ENCODE measurements around the gene GRK5.

GRK5 gene

DNA sequence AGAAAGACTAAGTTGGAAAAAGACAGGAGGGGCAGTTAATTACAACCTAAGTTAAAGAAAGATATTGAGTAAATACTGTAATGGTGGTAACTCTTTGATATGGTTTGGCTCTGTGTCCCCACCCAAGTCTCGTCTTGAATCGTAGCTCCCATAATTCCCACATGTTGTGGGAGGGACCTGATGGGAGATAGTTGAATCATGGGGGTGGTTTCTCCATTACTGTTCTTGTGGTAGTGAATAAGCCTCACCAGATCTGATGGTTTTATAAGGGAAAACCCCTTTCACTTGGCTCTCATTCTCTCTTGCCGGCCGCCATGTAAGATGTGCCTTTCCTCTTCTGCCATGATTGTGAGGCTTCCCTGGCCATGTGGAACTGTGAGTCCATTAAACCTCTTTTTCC lies 143.8 kb downstream of the GRK5 start:
- peaks cover 2% of the 10 kb centered on the region for H3K4me1 Mint-ChIP-seq
- no peak overlapping the region for H3K4me3 Mint-ChIP-seq
- H3K9me3 Mint-ChIP-seq, result peaks cover 31% of the 10 kb centered on the region
- H3K27ac Mint-ChIP-seq, result no peak overlapping the region
- ATAC-seq (no peak), DNase-seq (no peak)
- no peaks in the 10 kb centered on the region for H3K27me3 Mint-ChIP-seq
- peaks cover 42% of the 10 kb centered on the region for H3K36me3 Mint-ChIP-seq (ENCODE audit: low read depth)

DNA sequence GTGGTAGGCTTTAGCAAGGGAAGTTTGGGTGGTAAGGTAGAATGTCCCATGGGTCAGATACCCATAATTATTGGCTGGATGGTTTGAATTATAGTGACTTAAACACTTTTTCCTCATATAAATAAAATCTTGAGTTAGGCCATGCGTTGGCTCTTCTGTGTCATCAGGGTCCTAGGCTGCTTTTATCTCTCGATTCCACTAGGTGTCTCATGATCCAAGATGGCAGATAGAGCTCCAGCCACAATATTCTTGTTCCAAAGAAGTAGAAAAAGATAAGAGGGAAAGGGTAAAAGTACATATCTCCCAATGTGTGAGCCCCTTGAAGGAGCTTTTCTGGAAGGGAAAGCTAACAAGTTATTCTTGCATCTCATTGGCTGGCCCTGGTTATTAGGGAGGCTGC lies 144.7 kb downstream of the GRK5 start:
- H3K4me1 Mint-ChIP-seq, result peaks cover 2% of the 10 kb centered on the region
- no peaks in the 10 kb centered on the region for H3K27me3 Mint-ChIP-seq
- ATAC-seq (no peak), DNase-seq (no peak)
- H3K27ac Mint-ChIP-seq, result no peak overlapping the region
- H3K36me3 Mint-ChIP-seq (ENCODE audit: low read depth), result peaks cover 50% of the 10 kb centered on the region
- H3K9me3 Mint-ChIP-seq, result peaks cover 40% of the 10 kb centered on the region
- H3K4me3 Mint-ChIP-seq, result no peak overlapping the region

GRCh38 chr10:119352807-119353206 lies 145.4 kb downstream of the GRK5 start:
- H3K4me1 Mint-ChIP-seq, result peaks cover 2% of the 10 kb centered on the region
- H3K27me3 Mint-ChIP-seq, result no peaks in the 10 kb centered on the region
- H3K27ac Mint-ChIP-seq, result no peak overlapping the region
- DNase-seq, result no peak
- peaks cover 49% of the 10 kb centered on the region for H3K36me3 Mint-ChIP-seq (ENCODE audit: low read depth)
- no peak overlapping the region for H3K4me3 Mint-ChIP-seq
- ATAC-seq, result no peak
- H3K9me3 Mint-ChIP-seq, result peaks cover 41% of the 10 kb centered on the region

DNA sequence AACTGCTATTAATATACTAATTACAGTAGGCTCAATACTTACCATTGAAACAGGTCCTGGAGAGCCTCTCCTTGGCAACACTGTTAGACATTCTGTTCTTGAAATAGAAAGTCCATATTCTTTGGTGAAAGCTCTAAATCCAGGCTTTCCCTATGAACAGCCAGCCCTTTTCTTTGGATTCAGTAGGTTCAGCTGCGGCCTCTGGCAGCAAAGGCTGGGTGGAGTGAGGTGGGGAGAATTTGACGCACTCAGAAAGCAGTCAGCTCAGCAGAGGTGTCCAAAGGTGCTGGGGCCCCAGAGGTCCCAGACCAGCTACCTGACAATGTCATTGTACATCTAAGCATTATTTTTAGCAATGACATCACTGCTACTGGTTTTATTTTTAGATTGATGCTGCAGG lies 146.1 kb downstream of the GRK5 start:
- no peak overlapping the region for H3K4me3 Mint-ChIP-seq
- H3K9me3 Mint-ChIP-seq, result peaks cover 41% of the 10 kb centered on the region
- no peaks in the 10 kb centered on the region for H3K27me3 Mint-ChIP-seq
- no peak for ATAC-seq
- no peak for DNase-seq
- peaks cover 49% of the 10 kb centered on the region for H3K36me3 Mint-ChIP-seq (ENCODE audit: low read depth)
- H3K4me1 Mint-ChIP-seq, result peaks cover 2% of the 10 kb centered on the region
- H3K27ac Mint-ChIP-seq, result no peak overlapping the region

- peaks cover 2% of the 10 kb centered on the region for H3K4me1 Mint-ChIP-seq
- no peak overlapping the region for H3K4me3 Mint-ChIP-seq
- DNase-seq (no peak), ATAC-seq (no peak)
- no peak overlapping the region for H3K27ac Mint-ChIP-seq
- no peaks in the 10 kb centered on the region for H3K27me3 Mint-ChIP-seq
- peaks cover 36% of the 10 kb centered on the region for H3K36me3 Mint-ChIP-seq (ENCODE audit: low read depth)
- peaks cover 38% of the 10 kb centered on the region for H3K9me3 Mint-ChIP-seq
Measured at GRCh38 chr10:119355930-119356329, 148.6 kb downstream of the GRK5 start.

DNA sequence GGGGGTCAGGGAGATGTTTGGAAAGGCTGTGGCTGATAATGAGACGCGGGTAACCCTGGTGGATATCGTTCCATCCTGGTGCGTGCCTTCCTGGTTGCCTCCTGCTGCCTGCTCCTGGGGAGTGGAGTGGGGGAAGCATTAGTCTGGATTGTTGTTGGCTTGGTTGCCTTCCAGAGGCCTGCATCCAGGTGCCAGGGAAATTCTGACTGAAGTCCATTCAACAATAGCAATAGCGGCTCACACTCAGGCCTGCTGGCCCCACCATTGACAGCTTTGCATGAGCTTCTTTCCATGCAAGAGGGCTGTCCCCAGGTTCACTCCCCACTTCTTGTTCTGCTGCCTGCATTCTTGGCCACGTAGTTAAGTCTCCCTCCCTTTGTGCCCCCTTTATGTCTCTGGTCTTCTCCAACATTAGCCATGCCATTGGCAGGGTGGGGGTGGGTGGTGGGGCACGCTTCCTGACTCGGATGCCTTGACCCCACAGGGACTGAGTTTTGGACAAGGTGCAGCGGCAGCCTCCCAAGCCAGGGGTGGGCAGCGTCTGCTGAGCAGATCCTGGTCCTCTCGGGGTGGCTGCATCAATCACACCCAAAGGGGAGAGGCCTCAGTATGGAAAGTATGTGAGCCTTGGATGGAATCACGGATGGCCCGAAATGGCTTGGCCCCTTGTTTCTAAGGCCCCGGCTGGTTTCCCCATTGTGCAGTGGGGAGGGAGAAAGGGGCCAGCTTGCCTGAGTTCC lies 150.2 kb downstream of the GRK5 start:
- no peaks in the 10 kb centered on the region for H3K27me3 Mint-ChIP-seq
- H3K36me3 Mint-ChIP-seq (ENCODE audit: low read depth), result peaks cover 22% of the 10 kb centered on the region
- H3K9me3 Mint-ChIP-seq, result peaks cover 24% of the 10 kb centered on the region
- H3K4me3 Mint-ChIP-seq, result no peak overlapping the region
- no peak for DNase-seq
- no peak for ATAC-seq
- no peaks in the 10 kb centered on the region for H3K4me1 Mint-ChIP-seq
- H3K27ac Mint-ChIP-seq, result no peak overlapping the region

DNA sequence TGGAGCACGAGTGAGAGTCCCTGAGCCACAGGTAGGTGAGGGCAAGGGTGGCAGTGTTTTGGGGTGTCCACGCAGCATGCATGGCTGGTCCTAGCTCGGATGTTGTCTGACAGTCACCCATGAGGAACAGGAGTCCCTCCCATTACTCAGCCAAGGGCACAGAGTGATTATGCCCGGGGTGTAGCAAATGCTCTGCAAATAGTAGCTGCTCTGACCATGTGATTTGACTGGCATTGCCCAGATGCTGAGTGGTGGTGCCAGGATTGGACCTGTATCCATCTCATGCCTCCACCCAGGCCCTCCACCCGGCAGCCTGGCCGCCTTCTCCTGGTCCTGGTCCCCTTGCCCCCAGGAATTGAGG lies 150.8 kb downstream of the GRK5 start:
- Mint-ChIP-seq H3K9me3 (peaks cover 21% of the 10 kb centered on the region), H3K27ac (no peak overlapping the region), H3K36me3 (ENCODE audit: low read depth) (peaks cover 19% of the 10 kb centered on the region), H3K4me1 (no peaks in the 10 kb centered on the region), H3K4me3 (no peak overlapping the region), H3K27me3 (no peaks in the 10 kb centered on the region)
- ATAC-seq, result no peak
- no peak for DNase-seq

DNA sequence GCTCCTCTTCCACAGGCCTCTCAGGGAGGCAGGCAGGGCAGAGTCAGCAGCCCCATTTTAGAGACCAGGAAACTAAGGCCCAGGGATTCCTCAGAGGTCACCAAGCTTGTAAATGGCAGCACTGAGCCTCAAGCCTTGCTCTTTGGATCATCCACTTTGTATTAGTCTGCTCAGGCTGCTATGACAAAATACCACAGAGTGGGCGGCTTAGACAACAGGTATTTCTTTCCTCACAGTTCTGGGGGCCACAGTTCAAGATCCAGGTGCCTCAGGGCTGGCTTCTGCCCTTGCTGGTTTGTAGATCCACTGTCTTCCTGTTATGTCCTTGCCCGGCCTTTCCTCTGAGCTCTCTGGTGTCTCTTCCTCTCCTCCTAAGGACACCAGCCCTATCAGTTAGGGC lies 151.2 kb downstream of the GRK5 start:
- H3K27ac Mint-ChIP-seq, result no peak overlapping the region

DNA sequence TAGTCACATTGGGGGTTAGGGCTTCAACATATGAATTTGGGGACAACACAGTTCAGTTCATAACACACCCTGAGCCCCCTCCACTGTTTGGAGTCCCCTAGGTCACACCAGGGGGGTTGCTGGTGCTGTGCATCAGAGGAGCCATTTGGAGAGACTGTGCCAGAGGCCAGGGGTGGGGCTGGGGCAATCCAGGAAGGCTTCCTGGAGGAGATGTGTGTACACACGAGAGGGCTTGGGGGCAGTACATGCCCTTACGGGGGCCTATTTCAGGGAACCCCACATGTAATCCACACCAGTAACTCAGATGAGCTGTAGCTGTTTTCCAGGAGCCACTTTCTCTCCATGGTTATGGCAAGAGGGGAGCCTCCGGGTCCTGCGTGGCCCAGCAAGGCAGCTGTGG lies 151.7 kb downstream of the GRK5 start:
- Mint-ChIP-seq H3K36me3 (ENCODE audit: low read depth) (peaks cover 19% of the 10 kb centered on the region), H3K9me3 (peaks cover 21% of the 10 kb centered on the region), H3K27ac (no peak overlapping the region), H3K27me3 (no peaks in the 10 kb centered on the region), H3K4me3 (no peak overlapping the region), H3K4me1 (no peaks in the 10 kb centered on the region)
- ATAC-seq, result no peak
- DNase-seq, result no peak

More for the DNA sequence above, 151.2 kb downstream of the GRK5 start:
- peaks cover 21% of the 10 kb centered on the region for H3K9me3 Mint-ChIP-seq
- no peaks in the 10 kb centered on the region for H3K4me1 Mint-ChIP-seq
- no peak overlapping the region for H3K4me3 Mint-ChIP-seq
- DNase-seq (no peak), ATAC-seq (no peak)
- peaks cover 19% of the 10 kb centered on the region for H3K36me3 Mint-ChIP-seq (ENCODE audit: low read depth)
- no peaks in the 10 kb centered on the region for H3K27me3 Mint-ChIP-seq

- Mint-ChIP-seq H3K9me3 (peaks cover 21% of the 10 kb centered on the region), H3K27ac (no peak overlapping the region), H3K4me1 (no peaks in the 10 kb centered on the region), H3K4me3 (no peak overlapping the region), H3K36me3 (ENCODE audit: low read depth) (peaks cover 19% of the 10 kb centered on the region), H3K27me3 (no peaks in the 10 kb centered on the region)
- ATAC-seq (no peak), DNase-seq (no peak)
Measured at GRCh38 chr10:119360181-119360921, 153.0 kb downstream of the GRK5 start.

- no peaks in the 10 kb centered on the region for H3K4me1 Mint-ChIP-seq
- no peak overlapping the region for H3K27ac Mint-ChIP-seq
- DNase-seq (no peak), ATAC-seq (no peak)
- peaks cover 15% of the 10 kb centered on the region for H3K9me3 Mint-ChIP-seq
- H3K4me3 Mint-ChIP-seq, result no peak overlapping the region
- H3K36me3 Mint-ChIP-seq (ENCODE audit: low read depth), result peaks cover 14% of the 10 kb centered on the region
- no peaks in the 10 kb centered on the region for H3K27me3 Mint-ChIP-seq
Measured at GRCh38 chr10:119361037-119361436, 153.7 kb downstream of the GRK5 start.

DNA sequence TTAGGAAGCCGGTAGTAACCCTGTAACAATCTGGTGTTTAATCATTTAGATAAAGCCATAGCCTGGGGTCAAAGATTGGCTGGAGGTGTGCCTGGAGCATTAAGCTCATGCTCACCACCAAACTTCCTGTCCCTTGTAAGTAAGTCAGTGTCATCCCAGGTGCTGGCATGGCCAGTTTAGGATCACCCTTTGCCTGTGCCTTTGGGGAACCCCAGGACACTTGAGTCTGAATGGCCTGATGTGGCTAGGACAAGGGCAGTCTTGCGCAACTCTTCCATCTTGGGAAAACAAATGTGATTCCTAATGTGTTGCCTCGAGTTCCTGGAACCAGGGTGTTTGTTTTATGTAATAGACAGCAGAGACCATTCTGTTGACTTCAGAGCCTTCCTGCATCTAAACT lies 154.8 kb downstream of the GRK5 start:
- DNase-seq, result no peak
- H3K36me3 Mint-ChIP-seq (ENCODE audit: low read depth), result peaks cover 4% of the 10 kb centered on the region

GRCh38 chr10:119364645-119365600 lies 157.6 kb downstream of the GRK5 start:
- peaks cover 7% of the 10 kb centered on the region for H3K4me1 Mint-ChIP-seq
- ATAC-seq, result no peak
- no peak overlapping the region for H3K4me3 Mint-ChIP-seq
- DNase-seq, result no peak
- H3K9me3 Mint-ChIP-seq, result peaks cover 3% of the 10 kb centered on the region
- H3K36me3 Mint-ChIP-seq (ENCODE audit: low read depth), result peaks cover 3% of the 10 kb centered on the region
- no peaks in the 10 kb centered on the region for H3K27me3 Mint-ChIP-seq
- H3K27ac Mint-ChIP-seq, result no peak overlapping the region

More for the DNA sequence above, 154.8 kb downstream of the GRK5 start:
- H3K27ac Mint-ChIP-seq, result no peak overlapping the region
- H3K4me1 Mint-ChIP-seq, result no peaks in the 10 kb centered on the region
- peaks cover 4% of the 10 kb centered on the region for H3K9me3 Mint-ChIP-seq
- H3K27me3 Mint-ChIP-seq, result no peaks in the 10 kb centered on the region
- no peak overlapping the region for H3K4me3 Mint-ChIP-seq
- ATAC-seq, result no peak

DNA sequence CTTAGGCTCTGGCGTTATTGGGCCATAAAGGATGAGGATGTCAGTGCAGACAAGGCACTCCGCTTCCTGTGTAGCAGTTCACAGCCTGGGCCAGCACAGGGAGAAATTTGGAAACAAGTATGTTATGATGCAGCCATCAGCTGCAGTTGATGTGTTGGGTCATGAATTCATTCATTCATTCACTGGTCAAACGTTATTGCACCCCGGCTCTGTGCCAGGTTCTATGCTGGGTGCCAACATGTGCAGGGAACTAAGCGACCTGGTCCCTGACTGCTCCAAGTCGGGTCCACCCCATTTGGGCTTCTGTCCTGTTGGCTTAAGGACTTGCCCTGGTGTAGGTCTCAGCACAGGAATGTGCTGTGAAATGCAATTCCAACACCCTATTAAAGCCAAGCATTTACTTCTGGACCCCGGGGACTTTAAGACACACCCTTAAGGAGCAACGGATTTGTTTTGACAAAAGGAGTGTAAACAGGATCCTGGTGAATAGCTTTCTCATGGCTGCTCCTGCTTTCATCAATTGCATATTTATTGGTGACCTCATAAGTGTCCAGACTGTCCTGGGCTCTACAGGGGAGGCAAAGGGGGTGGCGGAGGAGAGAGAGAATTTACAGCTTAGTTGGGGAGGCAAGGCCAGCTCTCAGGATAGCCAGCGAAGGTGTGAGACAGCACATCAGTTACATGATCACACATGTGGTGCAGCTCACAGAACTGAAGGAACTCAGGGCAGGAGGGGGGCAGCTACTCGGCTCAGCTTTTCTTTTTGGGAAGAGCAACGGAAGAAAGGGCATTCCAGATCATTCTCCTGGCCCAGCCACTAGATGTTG lies 158.6 kb downstream of the GRK5 start:
- Mint-ChIP-seq H3K36me3 (ENCODE audit: low read depth) (peaks cover 2% of the 10 kb centered on the region), H3K9me3 (no peaks in the 10 kb centered on the region), H3K27ac (no peak overlapping the region), H3K4me3 (no peak overlapping the region), H3K27me3 (no peaks in the 10 kb centered on the region), H3K4me1 (peaks cover 12% of the 10 kb centered on the region)
- ATAC-seq, result no peak
- DNase-seq, result no peak
